Measurements from ENCODE around the gene PIGV. TPM values are rescaled to one million over a fixed set of nuclear protein-coding genes. Genes with fewer than 3 reads are reported as not detected.

Gene PIGV
- total RNA-seq, 1 donor from 2014 or later, result 11.5 TPM

GRCh38 chr1:26744075-26744959, 43.4 kb upstream of the PIGV start:
- no peaks in the 10 kb centered on the region for H3K36me3 ChIP-seq (ENCODE audit: control insufficient read depth, insufficient read depth, low read length)
- DNase-seq (ENCODE audit: low read depth), result peak; percentile 80
- no peak overlapping the region for H3K4me3 ChIP-seq (ENCODE audit: low read depth, low read length)
- H3K27me3 ChIP-seq (ENCODE audit: control insufficient read depth, insufficient read depth, low read length), result no peaks in the 10 kb centered on the region
- TF ChIP-seq CTCF (IDR thresholded peaks at IDR 0.05; ENCODE audit: insufficient read depth, low read length, poor library complexity, severe bottlenecking), result no peak

- DNase-seq (ENCODE audit: low read depth), result no peak
- H3K4me3 ChIP-seq (ENCODE audit: low read depth, low read length), result no peak overlapping the region
- H3K36me3 ChIP-seq (ENCODE audit: control insufficient read depth, insufficient read depth, low read length), result peaks cover 2% of the 10 kb centered on the region
- no peaks in the 10 kb centered on the region for H3K27me3 ChIP-seq (ENCODE audit: control insufficient read depth, insufficient read depth, low read length)
- TF ChIP-seq CTCF (IDR thresholded peaks at IDR 0.05; ENCODE audit: insufficient read depth, low read length, poor library complexity, severe bottlenecking), result no peak
These were observed 42.6 kb upstream of the PIGV start for GRCh38 chr1:26745191-26745590.

- H3K36me3 ChIP-seq (ENCODE audit: control insufficient read depth, insufficient read depth, low read length), result peaks cover 2% of the 10 kb centered on the region
- H3K4me3 ChIP-seq (ENCODE audit: low read depth, low read length), result no peak overlapping the region
- no peaks in the 10 kb centered on the region for H3K27me3 ChIP-seq (ENCODE audit: control insufficient read depth, insufficient read depth, low read length)
- TF ChIP-seq CTCF (IDR thresholded peaks at IDR 0.05; ENCODE audit: insufficient read depth, low read length, poor library complexity, severe bottlenecking), result no peak
- no peak for DNase-seq (ENCODE audit: low read depth)
These were observed 40.7 kb upstream of the PIGV start for GRCh38 chr1:26747048-26747447.

GRCh38 chr1:26748351-26748750, 39.4 kb upstream of the PIGV start:
- H3K36me3 ChIP-seq (ENCODE audit: control insufficient read depth, insufficient read depth, low read length), result peaks cover 2% of the 10 kb centered on the region
- no peak for TF ChIP-seq CTCF (IDR thresholded peaks at IDR 0.05; ENCODE audit: insufficient read depth, low read length, poor library complexity, severe bottlenecking)

GRCh38 chr1:26749458-26749857, 38.3 kb upstream of the PIGV start:
- TF ChIP-seq CTCF (IDR thresholded peaks at IDR 0.05; ENCODE audit: insufficient read depth, low read length, poor library complexity, severe bottlenecking), result no peak
- Histone ChIP-seq H3K36me3 (ENCODE audit: control insufficient read depth, insufficient read depth, low read length) (peaks cover 2% of the 10 kb centered on the region), H3K4me3 (ENCODE audit: low read depth, low read length) (no peak overlapping the region), H3K27me3 (ENCODE audit: control insufficient read depth, insufficient read depth, low read length) (no peaks in the 10 kb centered on the region)
- no peak for DNase-seq (ENCODE audit: low read depth)

More at GRCh38 chr1:26748351-26748750, 39.4 kb upstream of the PIGV start:
- DNase-seq (ENCODE audit: low read depth), result no peak
- no peak overlapping the region for H3K4me3 ChIP-seq (ENCODE audit: low read depth, low read length)
- H3K27me3 ChIP-seq (ENCODE audit: control insufficient read depth, insufficient read depth, low read length), result no peaks in the 10 kb centered on the region
